Measurements from ENCODE around the gene SPATS2. TPM values are rescaled to one million over a fixed set of nuclear protein-coding genes. Genes with fewer than 3 reads are reported as not detected.

Gene SPATS2
- total and polyA plus RNA-seq, 4 donors, result 21.8 to 44.6 (median 38.1) TPM

GRCh38 chr12:49546481-49546880 is 179.2 kb downstream of the SPATS2 start:
- H3K4me3 ChIP-seq (ENCODE audit: low read depth, low read length), result no peak overlapping the region
- H3K9me3 ChIP-seq (ENCODE audit: control insufficient read depth, insufficient read depth, low read length), result no peaks in the 10 kb centered on the region
- WGBS (ENCODE audit: insufficient coverage), result 51% methylated on average over 3 of the region's 3 CpGs
- peaks cover 7% of the 10 kb centered on the region for H3K27me3 ChIP-seq (ENCODE audit: control insufficient read depth, insufficient read depth, low read length)
- peaks cover 29% of the 10 kb centered on the region for H3K4me1 ChIP-seq (ENCODE audit: control insufficient read depth, insufficient read depth, low read length)
- H3K27ac ChIP-seq (ENCODE audit: low read depth, low read length), result no peak overlapping the region
- H3K36me3 ChIP-seq (ENCODE audit: control insufficient read depth, insufficient read depth, low read length), result peaks cover 9% of the 10 kb centered on the region
- DNase-seq (ENCODE audit: low read depth in 4 of 6, low spot score in 6 of 6), result no peak

- no peak for DNase-seq (ENCODE audit: low read depth in 4 of 6, low spot score in 6 of 6)
- WGBS (ENCODE audit: insufficient coverage), result 96% methylated on average over 7 of the region's 7 CpGs
- Histone ChIP-seq H3K4me3 (ENCODE audit: low read depth, low read length) (no peak overlapping the region), H3K4me1 (ENCODE audit: control insufficient read depth, insufficient read depth, low read length) (peaks cover 29% of the 10 kb centered on the region), H3K27ac (ENCODE audit: low read depth, low read length) (no peak overlapping the region), H3K27me3 (ENCODE audit: control insufficient read depth, insufficient read depth, low read length) (peaks cover 5% of the 10 kb centered on the region), H3K36me3 (ENCODE audit: control insufficient read depth, insufficient read depth, low read length) (peaks cover 9% of the 10 kb centered on the region), H3K9me3 (ENCODE audit: control insufficient read depth, insufficient read depth, low read length) (no peaks in the 10 kb centered on the region)
These were observed 179.9 kb downstream of the SPATS2 start for GRCh38 chr12:49547090-49547690.

- H3K36me3 ChIP-seq (ENCODE audit: control insufficient read depth, insufficient read depth, low read length), result peaks cover 9% of the 10 kb centered on the region
- peak in 1 of 6 donors; percentile 56 for DNase-seq (ENCODE audit: low read depth in 4 of 6, low spot score in 6 of 6)
- peak overlapping the region; percentile 42 for H3K4me3 ChIP-seq (ENCODE audit: low read depth, low read length)
- H3K27me3 ChIP-seq (ENCODE audit: control insufficient read depth, insufficient read depth, low read length), result peaks cover 5% of the 10 kb centered on the region
- H3K9me3 ChIP-seq (ENCODE audit: control insufficient read depth, insufficient read depth, low read length), result no peaks in the 10 kb centered on the region
- no peak overlapping the region for H3K27ac ChIP-seq (ENCODE audit: low read depth, low read length)
- H3K4me1 ChIP-seq (ENCODE audit: control insufficient read depth, insufficient read depth, low read length), result peaks cover 29% of the 10 kb centered on the region
- WGBS (ENCODE audit: insufficient coverage), result 53% methylated on average over 8 of the region's 8 CpGs
These were observed 181.2 kb downstream of the SPATS2 start for GRCh38 chr12:49548481-49548821.

GRCh38 chr12:49548822-49549648 is 181.8 kb downstream of the SPATS2 start:
- Histone ChIP-seq H3K27ac (ENCODE audit: low read depth, low read length) (no peak overlapping the region), H3K36me3 (ENCODE audit: control insufficient read depth, insufficient read depth, low read length) (peaks cover 9% of the 10 kb centered on the region), H3K27me3 (ENCODE audit: control insufficient read depth, insufficient read depth, low read length) (peaks cover 5% of the 10 kb centered on the region), H3K4me1 (ENCODE audit: control insufficient read depth, insufficient read depth, low read length) (peaks cover 25% of the 10 kb centered on the region), H3K4me3 (ENCODE audit: low read depth, low read length) (peak overlapping the region; percentile 42), H3K9me3 (ENCODE audit: control insufficient read depth, insufficient read depth, low read length) (no peaks in the 10 kb centered on the region)
- peak in 2 of 6 donors; percentile 71 to 78 for DNase-seq (ENCODE audit: low read depth in 4 of 6, low spot score in 6 of 6)
- WGBS (ENCODE audit: insufficient coverage), result 9% methylated on average over 70 of the region's 70 CpGs

GRCh38 chr12:49549735-49550692 is 182.8 kb downstream of the SPATS2 start:
- Histone ChIP-seq H3K4me3 (ENCODE audit: low read depth, low read length) (peak overlapping the region; percentile 42), H3K27ac (ENCODE audit: low read depth, low read length) (no peak overlapping the region), H3K27me3 (ENCODE audit: control insufficient read depth, insufficient read depth, low read length) (peaks cover under 1% of the 10 kb centered on the region), H3K36me3 (ENCODE audit: control insufficient read depth, insufficient read depth, low read length) (peaks cover 15% of the 10 kb centered on the region), H3K9me3 (ENCODE audit: control insufficient read depth, insufficient read depth, low read length) (no peaks in the 10 kb centered on the region), H3K4me1 (ENCODE audit: control insufficient read depth, insufficient read depth, low read length) (peaks cover 20% of the 10 kb centered on the region)
- 91% methylated on average over 20 of the region's 28 CpGs for WGBS (ENCODE audit: insufficient coverage)
- DNase-seq (ENCODE audit: low read depth in 4 of 6, low spot score in 6 of 6), result no peak

GRCh38 chr12:49550693-49551252 is 183.5 kb downstream of the SPATS2 start:
- H3K9me3 ChIP-seq (ENCODE audit: control insufficient read depth, insufficient read depth, low read length), result no peaks in the 10 kb centered on the region
- DNase-seq (ENCODE audit: low read depth in 4 of 6, low spot score in 6 of 6), result no peak
- H3K27me3 ChIP-seq (ENCODE audit: control insufficient read depth, insufficient read depth, low read length), result no peaks in the 10 kb centered on the region
- H3K27ac ChIP-seq (ENCODE audit: low read depth, low read length), result no peak overlapping the region
- H3K4me1 ChIP-seq (ENCODE audit: control insufficient read depth, insufficient read depth, low read length), result peaks cover 20% of the 10 kb centered on the region
- 73% methylated on average over 2 of the region's 6 CpGs for WGBS (ENCODE audit: insufficient coverage)
- H3K4me3 ChIP-seq (ENCODE audit: low read depth, low read length), result no peak overlapping the region
- H3K36me3 ChIP-seq (ENCODE audit: control insufficient read depth, insufficient read depth, low read length), result peaks cover 19% of the 10 kb centered on the region

- Histone ChIP-seq H3K27ac (ENCODE audit: low read depth, low read length) (no peak overlapping the region), H3K27me3 (ENCODE audit: control insufficient read depth, insufficient read depth, low read length) (no peaks in the 10 kb centered on the region), H3K9me3 (ENCODE audit: control insufficient read depth, insufficient read depth, low read length) (no peaks in the 10 kb centered on the region), H3K4me3 (ENCODE audit: low read depth, low read length) (no peak overlapping the region), H3K36me3 (ENCODE audit: control insufficient read depth, insufficient read depth, low read length) (peaks cover 30% of the 10 kb centered on the region), H3K4me1 (ENCODE audit: control insufficient read depth, insufficient read depth, low read length) (peaks cover 20% of the 10 kb centered on the region)
- WGBS (ENCODE audit: insufficient coverage), result 69% methylated on average over 6 of the region's 7 CpGs
- peak in 1 of 6 donors; percentile 47 for DNase-seq (ENCODE audit: low read depth in 4 of 6, low spot score in 6 of 6)
These were observed 184.8 kb downstream of the SPATS2 start for GRCh38 chr12:49552014-49552413.

- Histone ChIP-seq H3K36me3 (ENCODE audit: control insufficient read depth, insufficient read depth, low read length) (peaks cover 34% of the 10 kb centered on the region), H3K27me3 (ENCODE audit: control insufficient read depth, insufficient read depth, low read length) (no peaks in the 10 kb centered on the region), H3K27ac (ENCODE audit: low read depth, low read length) (no peak overlapping the region), H3K4me3 (ENCODE audit: low read depth, low read length) (no peak overlapping the region), H3K9me3 (ENCODE audit: control insufficient read depth, insufficient read depth, low read length) (no peaks in the 10 kb centered on the region), H3K4me1 (ENCODE audit: control insufficient read depth, insufficient read depth, low read length) (peaks cover 20% of the 10 kb centered on the region)
- DNase-seq (ENCODE audit: low read depth in 4 of 6, low spot score in 6 of 6), result no peak
- WGBS (ENCODE audit: insufficient coverage), result 81% methylated on average over 7 of the region's 9 CpGs
These were observed 185.2 kb downstream of the SPATS2 start for GRCh38 chr12:49552425-49552824.

- Histone ChIP-seq H3K9me3 (ENCODE audit: control insufficient read depth, insufficient read depth, low read length) (no peaks in the 10 kb centered on the region), H3K4me1 (ENCODE audit: control insufficient read depth, insufficient read depth, low read length) (peaks cover 20% of the 10 kb centered on the region), H3K4me3 (ENCODE audit: low read depth, low read length) (no peak overlapping the region), H3K27me3 (ENCODE audit: control insufficient read depth, insufficient read depth, low read length) (no peaks in the 10 kb centered on the region), H3K27ac (ENCODE audit: low read depth, low read length) (no peak overlapping the region), H3K36me3 (ENCODE audit: control insufficient read depth, insufficient read depth, low read length) (peaks cover 39% of the 10 kb centered on the region)
- no peak for DNase-seq (ENCODE audit: low read depth in 4 of 6, low spot score in 6 of 6)
- WGBS (ENCODE audit: insufficient coverage), result 96% methylated on average over 7 of the region's 8 CpGs
These were observed 185.6 kb downstream of the SPATS2 start for GRCh38 chr12:49552899-49553298.
